SH-SY5Y (cell line): ENCODE measurements around the gene TSC22D1.

ENCODE experiments used
- GATA2 ChIP-seq: IDR thresholded peaks from 2 replicates; pipeline ENCODE4 v1.6.1; 2011; ENCODE audit warnings: mild to moderate bottlenecking, low read depth, low read length
- GATA3 ChIP-seq: IDR thresholded peaks from 2 replicates; pipeline ENCODE4 v1.6.1; 2011; ENCODE audit warnings: low read depth, mild to moderate bottlenecking, low read length, moderate library complexity

Gene TSC22D1

DNA sequence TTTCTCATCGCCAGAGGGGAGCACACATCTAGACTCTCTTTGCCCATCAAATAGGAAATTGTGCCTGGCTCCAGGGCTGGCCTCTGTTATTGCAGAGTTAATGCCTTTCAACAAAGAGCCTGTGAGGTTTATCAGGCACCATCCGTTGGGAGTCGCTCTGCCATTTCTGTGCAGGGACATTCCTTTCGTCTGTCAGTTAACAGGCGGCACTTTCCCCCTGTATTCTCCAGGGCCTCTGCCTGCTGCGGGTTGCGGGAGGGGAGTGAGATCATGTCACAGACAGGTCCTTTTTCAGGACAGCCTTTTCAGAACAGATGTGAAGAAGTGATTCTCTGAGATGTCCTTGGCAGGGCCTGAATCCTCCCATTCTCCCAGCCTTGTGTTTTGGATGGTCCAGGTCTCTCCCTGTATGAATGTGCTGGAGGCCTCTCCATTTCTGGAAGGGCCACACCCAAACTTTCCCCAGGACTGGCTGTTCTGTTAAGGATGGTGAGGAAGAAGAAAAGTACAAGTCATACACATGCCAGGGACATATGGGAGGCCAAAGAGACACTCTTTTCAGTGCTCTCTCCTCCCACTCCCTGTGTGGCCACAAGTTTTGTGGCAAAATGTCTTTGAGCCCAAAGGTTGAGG is 187.6 kb downstream of the TSC22D1 start:
- peak; percentile 37; the same call in 1 of the 2 replicates for TF ChIP-seq GATA2
- no peak for TF ChIP-seq GATA3

DNA sequence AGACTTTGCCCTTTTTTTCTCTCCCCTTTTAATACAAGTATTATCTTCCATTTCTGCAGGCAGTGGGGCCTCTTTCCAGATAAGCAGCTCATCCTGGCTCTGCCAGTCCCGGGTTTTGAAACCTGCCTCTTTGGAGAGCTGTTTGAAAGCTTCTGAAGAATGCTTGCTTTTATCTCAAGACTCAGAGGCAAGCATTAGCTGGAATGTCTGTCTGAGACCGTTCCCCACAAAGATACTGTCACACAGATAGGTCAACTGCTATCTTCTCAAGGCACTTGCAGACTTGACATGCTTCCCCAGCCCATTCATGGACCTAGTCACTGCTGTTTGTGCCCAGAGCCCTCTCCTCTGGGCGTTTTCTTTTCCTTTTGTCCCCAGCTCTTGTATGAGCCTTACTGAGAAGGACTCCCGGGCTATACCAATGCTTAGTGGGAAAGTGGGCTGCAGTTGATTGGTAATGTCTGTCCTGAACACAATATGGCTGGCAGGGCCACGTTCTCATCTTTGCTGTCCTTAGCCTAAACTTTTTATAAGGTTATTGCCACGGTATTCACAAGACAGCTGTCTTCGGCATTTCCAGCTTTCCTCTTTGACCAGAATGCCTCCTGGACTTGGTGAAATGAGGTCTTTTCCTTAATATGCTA is 189.1 kb downstream of the TSC22D1 start:
- TF ChIP-seq GATA2, result no peak
- no peak for TF ChIP-seq GATA3

DNA sequence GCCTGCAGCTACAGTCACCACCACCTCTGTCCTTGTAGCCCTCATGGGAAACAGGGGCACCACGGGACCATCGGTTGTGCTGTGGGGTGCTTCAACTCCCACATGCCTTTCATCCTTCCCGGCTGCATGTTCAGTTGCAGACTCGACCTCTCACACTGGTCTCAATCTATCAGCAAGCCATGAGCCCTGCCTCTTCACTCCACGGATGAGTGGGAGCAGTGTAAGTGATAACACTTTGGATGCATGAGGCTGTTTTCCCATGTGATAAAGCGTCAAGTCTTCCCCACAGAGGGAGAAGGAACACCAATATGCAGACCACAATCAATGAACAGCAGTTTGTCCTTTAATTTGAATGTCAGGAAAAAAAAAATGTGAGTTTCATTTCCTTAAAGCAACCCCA is 190.3 kb downstream of the TSC22D1 start:
- TF ChIP-seq GATA2, result no peak
- no peak for TF ChIP-seq GATA3

DNA sequence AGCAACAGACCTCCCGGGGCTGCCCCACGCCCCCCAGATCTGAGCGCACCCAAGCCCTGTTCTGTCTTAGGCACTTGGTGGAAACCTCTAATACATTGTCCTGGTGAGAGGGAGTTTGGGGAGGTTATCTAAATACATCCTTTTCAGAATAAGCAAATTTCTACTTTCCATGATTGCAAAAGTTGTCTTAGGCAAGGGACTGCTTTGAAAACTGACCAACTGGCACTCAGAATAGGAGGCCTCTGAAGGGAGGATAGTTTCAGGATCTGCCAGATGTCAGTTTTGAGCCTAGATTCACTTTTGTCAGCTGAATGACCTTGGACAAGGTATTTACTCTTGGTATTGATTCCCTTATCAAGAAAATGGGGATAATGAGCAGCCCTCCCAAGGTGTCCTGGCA is 190.7 kb downstream of the TSC22D1 start:
- no peak for TF ChIP-seq GATA3
- no peak for TF ChIP-seq GATA2

DNA sequence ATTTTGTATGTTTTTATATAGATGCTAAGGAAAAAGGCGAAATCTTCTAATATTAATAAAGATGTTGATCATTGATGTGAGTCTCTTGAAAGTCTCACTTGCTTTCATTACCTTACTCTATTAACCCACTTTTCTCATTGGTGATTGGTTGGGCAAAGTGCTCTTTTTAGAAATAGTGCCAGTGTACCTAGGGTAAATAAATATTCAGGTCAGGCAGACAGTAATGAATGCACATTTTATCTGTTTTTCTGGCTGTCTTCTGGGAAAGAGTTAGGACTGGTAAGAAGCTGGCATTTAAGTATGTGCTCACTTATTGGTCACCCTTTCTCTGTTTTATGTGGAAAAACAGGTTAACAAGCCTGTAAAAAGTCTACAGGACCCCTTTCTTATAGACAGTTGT is 191.4 kb downstream of the TSC22D1 start:
- TF ChIP-seq GATA2 (no peak), GATA3 (no peak)

DNA sequence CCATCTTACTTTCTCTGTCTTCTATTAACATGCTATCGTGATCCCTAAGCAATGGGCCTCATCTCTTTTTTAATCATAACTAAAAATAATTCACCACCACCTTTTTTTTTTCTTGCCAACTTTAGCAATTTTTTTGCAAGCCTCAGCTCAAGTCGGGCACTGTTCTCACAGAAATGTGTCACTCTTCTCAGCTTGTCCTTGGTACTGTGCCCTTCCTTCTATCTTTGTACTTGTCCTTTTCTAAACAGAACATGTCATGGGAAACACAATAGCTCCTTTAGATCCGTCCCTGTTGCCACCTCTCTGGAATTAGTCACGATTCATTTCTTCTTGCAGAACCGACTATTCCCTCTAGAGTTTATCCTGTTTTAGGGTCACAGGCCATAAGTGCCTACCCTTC is 192.2 kb downstream of the TSC22D1 start:
- TF ChIP-seq GATA3 (no peak), GATA2 (no peak)

DNA sequence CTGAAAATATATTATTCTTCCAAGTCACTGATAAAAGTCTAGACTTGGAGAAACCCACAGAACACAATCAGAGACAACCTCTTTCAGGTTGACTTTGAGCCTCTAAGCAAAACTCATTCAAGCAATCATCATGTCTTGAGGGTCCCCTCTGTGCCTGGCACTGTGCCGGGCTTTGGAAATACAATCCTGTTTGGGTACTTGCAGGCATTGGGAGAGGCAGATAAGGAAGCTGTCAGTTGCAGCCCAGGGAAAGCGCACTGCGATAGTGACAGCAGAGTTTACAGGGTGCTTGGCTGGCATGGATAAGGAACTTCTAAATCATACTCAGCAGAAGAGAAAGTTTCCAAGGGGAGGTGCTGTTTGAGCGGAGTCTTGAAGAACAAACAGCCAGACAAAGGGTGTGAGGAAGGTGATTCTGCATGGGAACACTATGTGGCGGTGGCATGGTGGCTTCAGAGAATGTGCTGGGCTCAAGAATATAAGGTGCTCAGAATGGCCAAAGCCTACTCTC is 193.4 kb downstream of the TSC22D1 start:
- TF ChIP-seq GATA3 (no peak), GATA2 (no peak)
